Suprapubic skin (tissue), 4 donors: ENCODE data around the gene LRRC32.

ENCODE experiments used
- CTCF ChIP-seq, 2 donors: fragments of 200-600 bp in 1 of 2; fragments of 450-650 bp in 1 of 2; sonication (generic) in 1 of 2; IDR thresholded peaks; one replicate each; pipeline ENCODE4 v1.5.1; 2016 to 2019; ENCODE audit warnings: antibody characterized with exemption in 2 of 2, mild to moderate bottlenecking in 1 of 2, moderate library complexity in 1 of 2
- EP300 ChIP-seq: sonication (generic); formaldehyde crosslinking; IDR thresholded peaks from one replicate; pipeline ENCODE4 v1.6.1; 2017; ENCODE audit warnings: antibody characterized with exemption
- POLR2A ChIP-seq, 2 donors: fragments of 450-650 bp; IDR thresholded peaks; one replicate each; pipeline ENCODE4 v1.6.1; 2017; ENCODE audit warnings: antibody characterized with exemption in 2 of 2, mild to moderate bottlenecking in 2 of 2, moderate library complexity in 2 of 2
- POLR2AphosphoS5 ChIP-seq, 3 donors: sonication (generic); formaldehyde crosslinking; IDR thresholded peaks; one replicate each; pipeline ENCODE4 v1.6.1; 2017; ENCODE audit warnings: antibody characterized with exemption in 3 of 3

- TF ChIP-seq POLR2A (IDR thresholded peaks at IDR 0.05): no peak
- no peak for TF ChIP-seq CTCF (IDR thresholded peaks at IDR 0.05)
- no peak for TF ChIP-seq POLR2AphosphoS5 (IDR thresholded peaks at IDR 0.05)
- TF ChIP-seq EP300: no peak
Measured at GRCh38 chr11:76666830-76667229, 3.7 kb downstream of the LRRC32 start.
